Measurements from ENCODE around the gene TXNDC8. TPM values are rescaled to one million over a fixed set of nuclear protein-coding genes. Genes with fewer than 3 reads are reported as not detected.

Gene TXNDC8
- total and polyA plus RNA-seq, 8 donors, result not detected

- Histone ChIP-seq H3K27me3 (no peaks in the 10 kb centered on the region), H3K9me3 (no peaks in the 10 kb centered on the region), H3K4me3 (no peak overlapping the region), H3K27ac (no peak overlapping the region), H3K36me3 (no peaks in the 10 kb centered on the region), H3K4me1 (no peaks in the 10 kb centered on the region)
- DNase-seq, result no peak
- TF ChIP-seq EP300 (IDR thresholded peaks at IDR 0.05), result no peak
- TF ChIP-seq POLR2AphosphoS5 (IDR thresholded peaks at IDR 0.05), result no peak
- TF ChIP-seq CTCF (IDR thresholded peaks at IDR 0.05), result no peak
- no peak for TF ChIP-seq POLR2A (IDR thresholded peaks at IDR 0.05)
- 50 to 62% (median 51%) methylated on average over 2 of the region's 2 CpGs for WGBS, 5 donors
- intact Hi-C loops (cut with DNase I; ENCODE audit: low total_unique reads), result no loop called here
Measured at GRCh38 chr9:110298043-110298605, 39.5 kb downstream of the TXNDC8 start.

GRCh38 chr9:110293248-110293647, 44.4 kb downstream of the TXNDC8 start:
- Histone ChIP-seq H3K9me3 (no peaks in the 10 kb centered on the region), H3K27me3 (no peaks in the 10 kb centered on the region), H3K27ac (no peak overlapping the region), H3K36me3 (no peaks in the 10 kb centered on the region), H3K4me3 (no peak overlapping the region), H3K4me1 (no peaks in the 10 kb centered on the region)
- no peak for DNase-seq
- intact Hi-C loops (cut with DNase I; ENCODE audit: low total_unique reads), result no loop called here
- no peak for TF ChIP-seq POLR2A (IDR thresholded peaks at IDR 0.05)
- no peak for TF ChIP-seq EP300 (IDR thresholded peaks at IDR 0.05)
- no peak for TF ChIP-seq POLR2AphosphoS5 (IDR thresholded peaks at IDR 0.05)
- TF ChIP-seq CTCF (IDR thresholded peaks at IDR 0.05), result no peak
- 83 to 100% (median 95%) methylated on average over 1 of the region's 1 CpG for WGBS, 5 donors

- 84 to 95% (median 85%) methylated on average over 14 to 28 of the region's 28 CpGs for WGBS, 5 donors
- TF ChIP-seq EP300 (IDR thresholded peaks at IDR 0.05) (no peak), POLR2A (IDR thresholded peaks at IDR 0.05) (no peak), POLR2AphosphoS5 (IDR thresholded peaks at IDR 0.05) (no peak), CTCF (IDR thresholded peaks at IDR 0.05) (no peak)
- H3K36me3 ChIP-seq, result no peaks in the 10 kb centered on the region
- intact Hi-C loops (cut with DNase I; ENCODE audit: low total_unique reads), result no loop called here
- no peaks in the 10 kb centered on the region for H3K27me3 ChIP-seq
- no peak overlapping the region for H3K27ac ChIP-seq
- no peaks in the 10 kb centered on the region for H3K4me1 ChIP-seq
- H3K9me3 ChIP-seq, result no peaks in the 10 kb centered on the region
- no peak overlapping the region for H3K4me3 ChIP-seq
- DNase-seq, result no peak
Measured at GRCh38 chr9:110291921-110292557, 45.6 kb downstream of the TXNDC8 start.

GRCh38 chr9:110290001-110290400, 47.7 kb downstream of the TXNDC8 start:
- no peaks in the 10 kb centered on the region for H3K9me3 ChIP-seq
- WGBS, 5 donors, result 57 to 81% (median 74%) methylated on average over 1 of the region's 1 CpG
- H3K36me3 ChIP-seq, result no peaks in the 10 kb centered on the region
- no peaks in the 10 kb centered on the region for H3K27me3 ChIP-seq
- no peak for DNase-seq
- no peak overlapping the region for H3K4me3 ChIP-seq
- no peak for TF ChIP-seq POLR2AphosphoS5 (IDR thresholded peaks at IDR 0.05)
- no peak for TF ChIP-seq CTCF (IDR thresholded peaks at IDR 0.05)
- TF ChIP-seq EP300 (IDR thresholded peaks at IDR 0.05), result no peak
- TF ChIP-seq POLR2A (IDR thresholded peaks at IDR 0.05), result no peak
- intact Hi-C loops (cut with DNase I; ENCODE audit: low total_unique reads), result no loop called here
- H3K4me1 ChIP-seq, result no peaks in the 10 kb centered on the region
- no peak overlapping the region for H3K27ac ChIP-seq

Measured in stomach (tissue), 9 donors.